Gastroesophageal sphincter (tissue), 4 donors: ENCODE results near the gene ETAA1. TPM values are rescaled to one million over a fixed set of nuclear protein-coding genes. Genes with fewer than 3 reads are reported as not detected.

ENCODE experiments used
- ATAC-seq: fragments of 150-250 bp; one replicate; pipeline ENCODE4 v1.9.1; 2016; ENCODE audit warnings: mild to moderate bottlenecking, moderate library complexity
- H3K27ac ChIP-seq, 4 donors: fragments of 200-600 bp; sonication (generic) in 3 of 4; 1 replicate in 3 of 4; 2 replicates in 1 of 4; pipeline ENCODE4 v1.5.1; 2016 to 2019
- H3K27me3 ChIP-seq: fragments of 200-600 bp; sonication (generic); one replicate; pipeline ENCODE4 v1.5.1; 2019
- H3K36me3 ChIP-seq, 2 donors: fragments of 200-600 bp; sonication (generic); one replicate each; pipeline ENCODE4 v1.5.1; 2019; ENCODE audit warnings: control low read depth in 1 of 2
- H3K4me1 ChIP-seq, 3 donors: fragments of 200-600 bp; sonication (generic); 1 replicate in 2 of 3; 2 replicates in 1 of 3; pipeline ENCODE4 v1.5.1; 2016 to 2019; ENCODE audit warnings: control low read depth in 2 of 3
- H3K4me3 ChIP-seq, 2 donors: fragments of 200-600 bp; sonication (generic); one replicate each; pipeline ENCODE4 v1.5.1; 2019; ENCODE audit warnings: mild to moderate bottlenecking in 1 of 2, moderate library complexity in 1 of 2
- H3K9me3 ChIP-seq, 3 donors: fragments of 200-600 bp; sonication (generic); one replicate each; pipeline ENCODE4 v1.5.1; 2017 to 2019; ENCODE audit warnings: control low read depth in 2 of 3
- CTCF ChIP-seq, 4 experiments: fragments of 200-600 bp in 2 of 4; fragments of 450-650 bp in 2 of 4; sonication (generic) in 1 of 4; IDR thresholded peaks; one replicate each; pipeline ENCODE4 v1.5.1; 2017 to 2019; ENCODE audit warnings: antibody characterized with exemption in 4 of 4, mild to moderate bottlenecking in 2 of 4, moderate library complexity in 2 of 4
- EP300 ChIP-seq: sonication (generic); formaldehyde crosslinking; IDR thresholded peaks from one replicate; pipeline ENCODE4 v1.6.1; 2017; ENCODE audit warnings: antibody characterized with exemption, mild to moderate bottlenecking
- POLR2A ChIP-seq, 2 donors: fragments of 450-650 bp; IDR thresholded peaks; one replicate each; pipeline ENCODE4 v1.6.1; 2017; ENCODE audit warnings: antibody characterized with exemption in 2 of 2, mild to moderate bottlenecking in 2 of 2, moderate library complexity in 1 of 2
- POLR2AphosphoS5 ChIP-seq: sonication (generic); formaldehyde crosslinking; IDR thresholded peaks from one replicate; pipeline ENCODE4 v1.6.1; 2017; ENCODE audit warnings: antibody characterized with exemption
- WGBS, 2 donors: methylation state at CpG; one replicate each; pipeline ENCODE4 v1.1.5; 2018; ENCODE audit warnings: low coverage in 1 of 2; 5-methylcytosine and 5-hydroxymethylcytosine counted together
- total RNA-seq, 4 donors: library from RNA; depleted of rRNA; stranded (reverse); fragments of >200 nt; gene quantifications; one replicate each; pipeline ENCODE4 v1.1.0, GENCODE V29; 2016

The ETAA1 gene
- total RNA-seq = 10 to 100 TPM; 16.6 to 26.6 (median 23.0) TPM

GRCh38 chr2:67397143-67397986 lies at the start of gene ETAA1:
Gene ETAA1 (plus strand): TSS chr2:67397333. CDS start chr2:67397449, 116 bp downstream.
- H3K9me3 ChIP-seq = no peaks in the 10 kb centered on the region
- no peak for TF ChIP-seq EP300
- TF ChIP-seq POLR2A (IDR thresholded peaks at IDR 0.05) = peak; percentile 62 to 69
- TF ChIP-seq CTCF (IDR thresholded peaks at IDR 0.05) = peak in 1 of 4 experiments; percentile 12
- TF ChIP-seq POLR2AphosphoS5 = peak; percentile 89

DNA sequence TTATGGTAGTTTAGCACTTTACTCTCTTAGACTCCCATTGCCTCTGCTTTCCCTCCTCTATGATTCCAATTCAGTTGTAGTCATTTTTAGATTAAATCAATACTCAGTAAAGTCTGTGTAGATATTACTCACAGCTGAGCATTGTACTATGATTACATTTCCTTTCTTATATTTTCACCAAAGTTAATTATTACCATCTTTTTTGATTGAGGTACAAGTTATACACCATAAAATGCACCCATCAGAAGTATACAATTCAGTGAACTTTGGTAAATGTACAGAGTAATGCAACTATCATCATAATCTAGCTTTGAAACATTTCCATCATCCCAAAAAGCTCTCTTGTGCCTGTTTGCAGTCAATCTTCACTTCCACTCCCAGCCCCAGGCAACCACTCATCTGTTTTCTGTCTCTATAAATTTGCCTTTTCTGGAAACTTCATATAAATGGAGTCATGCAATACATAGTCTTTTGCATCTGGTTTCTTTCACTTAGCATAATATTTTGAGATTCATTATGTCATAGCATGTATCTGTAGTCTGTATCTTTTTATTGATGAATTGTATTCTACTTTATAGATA lies 30.2 kb upstream of the ETAA1 start:
- TF ChIP-seq CTCF (IDR thresholded peaks at IDR 0.05) (no peak), POLR2AphosphoS5 (no peak), POLR2A (IDR thresholded peaks at IDR 0.05) (no peak), EP300 (no peak)
- no peaks in the 10 kb centered on the region for H3K9me3 ChIP-seq
- no peak overlapping the region for H3K4me3 ChIP-seq
- H3K27me3 ChIP-seq = no peaks in the 10 kb centered on the region
- no peaks in the 10 kb centered on the region for H3K36me3 ChIP-seq
- H3K27ac ChIP-seq = no peak overlapping the region
- no peaks in the 10 kb centered on the region for H3K4me1 ChIP-seq
- ATAC-seq = no peak

More at GRCh38 chr2:67397143-67397986, at the start of gene ETAA1:
- Histone ChIP-seq H3K4me1 (peaks cover 0 to 53% (median 0%) of the 10 kb centered on the region in 3 donors), H3K27ac (peak within 1 kb of the TSS; percentile 79 to 96 (median 95)), H3K27me3 (no peaks in the 10 kb centered on the region), H3K36me3 (no peaks in the 10 kb centered on the region), H3K4me3 (peak within 1 kb of the TSS; percentile 75 to 84)
- WGBS, 2 donors = 0% methylated on average over 16 to 21 of the region's 61 CpGs
- peak; percentile 100 for ATAC-seq

DNA sequence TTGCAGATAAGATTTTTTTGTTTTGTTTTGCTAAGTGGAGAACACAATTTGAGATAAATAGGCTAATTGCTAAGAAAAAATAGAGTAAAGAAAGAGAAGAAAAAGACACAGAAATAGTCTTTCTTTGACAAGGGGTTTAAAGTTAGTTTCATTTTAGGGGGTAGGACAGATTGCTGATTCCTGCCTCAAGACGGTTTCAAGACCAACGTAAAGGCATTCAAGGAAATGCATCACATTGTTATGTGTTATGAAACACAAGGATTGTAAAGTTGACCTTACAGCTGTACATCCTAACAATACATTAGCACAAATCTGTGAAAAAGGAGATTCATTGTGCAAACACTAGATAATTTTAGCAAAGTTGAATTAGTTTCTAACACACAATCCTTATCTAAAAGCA lies 22.7 kb upstream of the ETAA1 start:
- Histone ChIP-seq H3K36me3 (no peaks in the 10 kb centered on the region), H3K27me3 (no peaks in the 10 kb centered on the region), H3K4me1 (no peaks in the 10 kb centered on the region), H3K27ac (no peak overlapping the region), H3K4me3 (no peak overlapping the region), H3K9me3 (peaks cover 0 to 5% (median 0%) of the 10 kb centered on the region in 3 donors)
- ATAC-seq = no peak
- TF ChIP-seq CTCF (IDR thresholded peaks at IDR 0.05) (no peak), POLR2A (IDR thresholded peaks at IDR 0.05) (no peak), POLR2AphosphoS5 (no peak), EP300 (no peak)
- 18 to 65% methylated on average over 2 of the region's 2 CpGs for WGBS, 2 donors

DNA sequence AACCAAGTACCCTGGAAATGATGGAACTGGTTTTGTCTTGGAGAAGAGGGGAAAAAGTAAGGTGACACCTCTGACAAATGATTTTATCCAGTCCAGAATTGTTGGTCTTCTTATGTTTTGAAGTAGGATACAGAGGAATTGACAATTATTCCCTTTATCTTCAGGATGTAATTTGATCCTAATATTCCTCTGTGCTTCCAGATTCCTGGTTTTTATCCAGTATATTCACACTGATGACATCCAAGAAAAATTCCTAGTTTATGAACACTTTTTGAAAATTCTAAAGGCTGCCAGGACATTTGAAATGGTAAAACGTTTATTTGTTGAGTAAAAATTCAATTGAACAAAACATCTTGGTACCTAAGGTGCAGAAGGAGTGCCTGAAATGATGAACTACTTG lies 22.2 kb upstream of the ETAA1 start:
- H3K36me3 ChIP-seq = no peaks in the 10 kb centered on the region
- TF ChIP-seq POLR2AphosphoS5 = no peak
- H3K27me3 ChIP-seq = no peaks in the 10 kb centered on the region
- H3K4me1 ChIP-seq = no peaks in the 10 kb centered on the region
- 13 to 28% methylated on average over 1 of the region's 1 CpG for WGBS, 2 donors
- no peak overlapping the region for H3K4me3 ChIP-seq
- ATAC-seq = no peak
- no peak overlapping the region for H3K27ac ChIP-seq
- H3K9me3 ChIP-seq = peaks cover 0 to 5% (median 0%) of the 10 kb centered on the region in 3 donors

DNA sequence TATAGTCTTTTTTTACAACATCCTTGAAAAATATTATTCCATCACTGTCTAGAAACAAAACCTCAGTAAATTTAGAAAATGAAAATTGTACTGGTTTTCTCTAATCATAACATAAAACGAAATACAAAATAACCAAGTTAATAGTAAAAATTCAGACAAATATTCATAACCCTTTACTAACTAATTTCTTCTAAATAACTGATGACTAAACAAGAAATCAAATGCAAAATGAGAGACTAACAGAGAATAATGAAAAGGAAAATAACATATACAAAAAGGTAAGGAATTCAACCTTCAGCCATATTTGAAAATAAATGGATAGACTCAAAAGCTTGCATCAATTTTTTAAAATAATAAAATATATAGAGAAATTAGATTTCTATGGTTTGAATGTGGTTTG lies 18.6 kb upstream of the ETAA1 start:
- Histone ChIP-seq H3K27me3 (no peaks in the 10 kb centered on the region), H3K36me3 (no peaks in the 10 kb centered on the region), H3K27ac (no peak overlapping the region), H3K9me3 (peaks cover 0 to 5% (median 0%) of the 10 kb centered on the region in 3 donors), H3K4me3 (no peak overlapping the region), H3K4me1 (no peaks in the 10 kb centered on the region)
- WGBS, 2 donors = 92 to 100% methylated on average over 1 of the region's 1 CpG
- ATAC-seq = no peak
- TF ChIP-seq POLR2AphosphoS5 (no peak), POLR2A (IDR thresholded peaks at IDR 0.05) (no peak), CTCF (IDR thresholded peaks at IDR 0.05) (no peak), EP300 (no peak)
